ENCODE data around the gene TCF12.

Gene TCF12

DNA sequence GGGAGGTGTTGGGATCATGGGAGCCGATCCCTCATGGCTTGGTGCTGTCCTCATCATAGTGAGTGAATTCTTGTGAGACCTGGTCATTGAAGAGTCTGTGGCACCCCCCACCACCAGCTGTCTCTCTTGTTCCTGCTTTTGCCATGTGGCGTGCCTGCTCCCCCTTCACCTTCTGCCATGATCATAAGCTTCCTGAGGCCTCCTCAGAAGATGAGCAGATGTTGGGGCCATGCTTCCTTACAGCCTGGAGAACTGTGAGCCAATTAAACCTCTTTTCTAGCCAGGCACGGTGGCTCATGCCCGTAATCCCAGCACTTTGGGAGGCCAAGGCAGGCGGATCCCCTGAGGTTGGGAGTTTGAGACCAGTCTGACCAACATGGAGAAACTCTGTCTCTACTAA is 420.9 kb downstream of the TCF12 start:
- no peak for DNase-seq (ENCODE audit: low read depth)

All from GM04504 (cell line).